ENCODE results near the gene AKAP6.

AKAP6 gene

GRCh38 chr14:32835924-32836323 is 506.8 kb downstream of the AKAP6 start:
- no peak for DNase-seq (ENCODE audit: low spot score)
- TF ChIP-seq CTCF (IDR thresholded peaks at IDR 0.05; ENCODE audit: borderline replicate concordance, control extremely low read depth, extremely low read depth, insufficient read depth, missing control alignments), result no peak
- in situ Hi-C loops (cut with MboI; ENCODE audit: low sequenced_read_pairs, unreplicated experiment), result no loop called here

DNA sequence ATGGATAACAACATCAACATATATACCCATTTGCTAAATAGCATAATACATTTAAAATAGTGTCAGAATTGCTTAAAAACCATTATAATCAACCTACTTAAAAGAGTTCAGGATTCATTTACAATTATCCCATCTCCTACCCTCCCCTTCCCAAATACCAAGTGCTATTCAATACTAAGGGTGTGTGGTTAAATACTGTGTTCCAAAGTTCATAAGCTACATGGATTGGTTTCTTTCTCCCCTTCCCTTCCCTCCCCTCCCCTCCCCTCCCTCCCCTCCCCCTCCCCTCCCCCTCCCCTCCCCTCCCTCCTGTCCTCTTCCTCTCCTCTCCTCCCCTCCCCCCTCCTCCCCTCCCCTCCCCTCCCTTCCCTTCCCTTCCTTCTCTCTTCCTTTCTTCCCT is 512.6 kb downstream of the AKAP6 start:
- in situ Hi-C loops (cut with MboI; ENCODE audit: low sequenced_read_pairs, unreplicated experiment), result no loop called here
- TF ChIP-seq CTCF (IDR thresholded peaks at IDR 0.05; ENCODE audit: borderline replicate concordance, control extremely low read depth, extremely low read depth, insufficient read depth, missing control alignments), result no peak
- DNase-seq (ENCODE audit: low spot score), result no peak

DNA sequence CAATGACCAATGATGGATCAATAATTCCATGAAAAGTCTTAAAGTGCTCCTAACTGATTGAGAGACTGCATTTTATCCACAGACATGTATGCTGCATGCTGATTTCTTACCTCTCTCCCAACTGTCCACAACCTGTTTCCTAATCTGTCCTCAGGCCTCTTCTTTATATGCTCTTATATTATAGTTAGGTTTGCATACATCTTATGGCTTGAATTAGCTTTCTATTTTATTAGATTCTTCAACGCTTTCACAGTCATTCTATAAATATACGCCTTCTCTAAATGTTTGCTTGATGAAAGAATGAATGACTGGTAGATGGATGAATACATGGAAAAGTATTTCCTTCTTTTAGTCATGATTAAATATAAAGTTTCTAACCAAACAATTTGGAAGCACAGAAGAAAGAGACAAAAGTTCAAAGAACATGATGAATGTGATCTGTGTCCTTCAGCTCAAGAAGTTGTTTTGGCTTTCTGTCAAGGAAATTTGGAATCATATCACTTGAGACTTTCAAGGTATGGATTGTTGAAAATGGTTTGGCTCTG is 517.8 kb downstream of the AKAP6 start:
- no peak for DNase-seq (ENCODE audit: low spot score)
- in situ Hi-C loops (cut with MboI; ENCODE audit: low sequenced_read_pairs, unreplicated experiment), result no loop called here
- no peak for TF ChIP-seq CTCF (IDR thresholded peaks at IDR 0.05; ENCODE audit: borderline replicate concordance, control extremely low read depth, extremely low read depth, insufficient read depth, missing control alignments)

GRCh38 chr14:32847867-32848266 is 518.8 kb downstream of the AKAP6 start:
- in situ Hi-C loops (cut with MboI; ENCODE audit: low sequenced_read_pairs, unreplicated experiment), result no loop called here
- no peak for TF ChIP-seq CTCF (IDR thresholded peaks at IDR 0.05; ENCODE audit: borderline replicate concordance, control extremely low read depth, extremely low read depth, insufficient read depth, missing control alignments)
- no peak for DNase-seq (ENCODE audit: low spot score)

- in situ Hi-C loops (cut with MboI; ENCODE audit: low sequenced_read_pairs, unreplicated experiment), result no loop called here
- TF ChIP-seq CTCF (IDR thresholded peaks at IDR 0.05; ENCODE audit: borderline replicate concordance, control extremely low read depth, extremely low read depth, insufficient read depth, missing control alignments), result no peak
- DNase-seq (ENCODE audit: low spot score), result no peak
These were observed 536.8 kb downstream of the AKAP6 start for GRCh38 chr14:32865827-32866376.

DNA sequence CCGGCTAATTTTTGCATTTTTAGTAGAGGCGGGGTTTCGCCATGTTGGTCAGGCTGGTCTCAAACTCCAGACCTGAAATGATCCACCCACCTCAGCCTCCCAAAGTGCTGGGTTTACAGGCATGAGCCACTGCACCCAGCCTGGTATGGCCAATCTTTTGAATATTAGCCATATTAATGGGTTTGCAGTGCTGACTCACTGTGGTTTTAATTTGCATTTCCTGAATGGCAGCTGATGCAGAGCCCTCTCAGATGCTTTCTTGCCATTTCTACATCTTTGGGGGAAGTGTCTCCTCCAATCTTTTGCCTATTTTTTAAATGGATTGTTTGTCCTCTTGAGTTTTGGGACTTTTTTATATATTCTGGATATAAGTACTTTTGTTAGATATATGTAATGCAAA is 554.1 kb downstream of the AKAP6 start:
- TF ChIP-seq CTCF (IDR thresholded peaks at IDR 0.05; ENCODE audit: borderline replicate concordance, control extremely low read depth, extremely low read depth, insufficient read depth, missing control alignments), result no peak
- in situ Hi-C loops (cut with MboI; ENCODE audit: low sequenced_read_pairs, unreplicated experiment), result no loop called here

More for the DNA sequence above, 554.1 kb downstream of the AKAP6 start:
- DNase-seq (ENCODE audit: low spot score), result no peak

Measured in GM13976 (cell line).